ENCODE results near the gene DNAJC5.
A peak's percentile ranks its signal among the peaks of the same experiment; 100 is the strongest.
"Not testable (repeated sequence)": the region's sequence is repeated elsewhere in the genome, so short reads cannot be mapped to it uniquely, and the experiment has no call there.

Gene DNAJC5

DNA sequence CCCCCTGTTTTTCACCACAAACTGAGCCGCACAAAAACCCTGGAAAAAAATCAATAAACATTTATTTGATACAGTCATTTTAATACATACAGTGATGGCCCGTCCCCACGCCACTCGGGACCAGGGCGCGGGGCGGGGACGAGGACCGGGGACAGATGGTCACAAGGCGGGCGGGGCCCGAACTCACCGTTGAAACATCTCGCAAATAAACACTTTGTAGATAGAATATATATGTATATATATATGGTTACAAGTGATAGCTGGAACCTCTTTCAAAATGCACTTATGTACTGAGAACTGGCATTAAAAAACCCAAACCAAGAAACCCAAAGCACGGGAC lies 61.7 kb downstream of the DNAJC5 start:
- WGBS, 2 experiments, result 0 to 5% methylated on average over 10 to 15 of the region's 15 CpGs
- Histone ChIP-seq H3K4me3 (ENCODE audit: insufficient read depth, low read depth, low read length) (peak overlapping the region; percentile 46), H3K4me1 (ENCODE audit: control insufficient read depth, insufficient read depth, low read length) (peaks cover 27% of the 10 kb centered on the region), H3K27ac (ENCODE audit: insufficient read depth, low read depth, low read length, poor library complexity, severe bottlenecking) (no peak overlapping the region), H3K36me3 (ENCODE audit: control insufficient read depth, insufficient read depth, low read length) (peaks cover 6% of the 10 kb centered on the region), H3K9me3 (ENCODE audit: control insufficient read depth, low read length) (no peaks in the 10 kb centered on the region), H3K27me3 (ENCODE audit: control insufficient read depth, insufficient read depth, low read length, poor library complexity, severe bottlenecking) (no peaks in the 10 kb centered on the region)

DNA sequence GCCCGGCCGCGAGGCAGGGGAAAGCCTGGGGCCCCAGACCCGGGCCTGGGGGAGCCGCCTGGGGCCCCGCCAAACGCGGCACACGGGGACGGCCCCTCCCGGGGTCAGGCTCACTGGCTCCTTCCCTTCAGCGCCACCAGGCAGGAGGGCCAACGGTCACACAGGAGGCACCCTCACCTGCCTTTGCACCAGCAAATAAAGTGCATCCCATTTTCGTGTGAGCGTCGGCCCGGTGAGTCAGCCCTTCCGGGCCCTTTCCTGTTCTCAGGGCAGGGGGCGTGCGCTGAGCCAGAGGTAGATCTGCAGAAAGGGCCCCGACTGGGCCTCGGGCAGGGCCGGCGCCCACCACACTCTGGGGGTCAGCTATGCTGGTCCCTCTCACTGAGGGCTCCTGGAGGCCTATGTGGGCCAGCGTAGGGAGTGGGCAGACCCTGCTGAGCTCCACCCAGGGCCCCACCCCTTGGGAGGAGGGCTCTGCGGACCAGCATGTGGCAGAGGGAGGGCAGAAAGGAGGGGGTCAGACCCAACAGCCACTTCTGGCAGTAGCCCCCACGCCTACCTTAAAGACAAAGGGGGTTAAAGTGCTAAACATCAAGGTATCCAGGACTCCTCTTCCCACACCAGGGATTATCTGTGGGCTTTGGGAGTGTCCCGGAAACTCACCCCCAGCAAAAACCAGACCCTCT lies 62.2 kb downstream of the DNAJC5 start:
- no peaks in the 10 kb centered on the region for H3K9me3 ChIP-seq (ENCODE audit: control insufficient read depth, low read length)
- H3K36me3 ChIP-seq (ENCODE audit: control insufficient read depth, insufficient read depth, low read length), result peaks cover 9% of the 10 kb centered on the region
- H3K27ac ChIP-seq (ENCODE audit: insufficient read depth, low read depth, low read length, poor library complexity, severe bottlenecking), result peak overlapping the region; percentile 66
- no peaks in the 10 kb centered on the region for H3K27me3 ChIP-seq (ENCODE audit: control insufficient read depth, insufficient read depth, low read length, poor library complexity, severe bottlenecking)
- H3K4me1 ChIP-seq (ENCODE audit: control insufficient read depth, insufficient read depth, low read length), result peaks cover 25% of the 10 kb centered on the region
- peak overlapping the region; percentile 46 for H3K4me3 ChIP-seq (ENCODE audit: insufficient read depth, low read depth, low read length)
- 4% methylated on average over 28 of the region's 28 CpGs for WGBS, 2 experiments

DNA sequence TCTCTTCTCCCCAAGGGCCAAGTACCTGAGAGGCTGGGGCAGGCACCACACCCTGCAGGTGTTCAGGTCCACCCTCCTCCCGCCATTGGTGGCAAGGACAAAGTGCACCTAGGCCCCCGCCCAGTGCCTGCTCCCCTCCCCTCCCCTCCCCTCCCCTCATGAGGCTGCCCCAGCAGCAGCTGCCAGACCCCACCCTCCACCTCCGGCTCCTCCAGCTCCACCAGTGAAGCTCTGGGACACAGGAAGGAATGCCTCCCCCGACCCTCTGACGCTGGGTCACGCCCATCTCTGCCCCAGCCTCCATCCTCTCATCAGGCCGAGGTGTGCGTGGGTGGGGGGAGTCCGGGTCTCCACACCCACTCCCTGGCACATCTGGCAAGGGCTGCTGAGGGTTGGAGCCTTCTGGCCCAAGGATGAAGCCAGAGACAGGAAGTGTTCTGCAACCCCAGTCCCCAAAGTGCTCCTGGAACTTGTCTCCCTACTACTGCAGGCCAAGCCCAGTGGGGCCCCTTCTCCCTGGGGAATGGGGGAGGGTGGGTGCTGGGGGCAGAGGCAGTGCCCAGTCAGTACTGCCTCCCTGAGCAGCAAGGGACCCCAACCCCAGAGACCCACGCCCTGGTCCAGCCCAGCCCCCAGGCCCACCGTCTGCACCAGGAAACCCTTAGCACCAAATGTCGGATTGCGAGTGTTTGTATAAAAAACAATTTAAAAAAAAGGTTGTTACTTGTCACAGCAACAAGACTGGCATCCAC lies 62.9 kb downstream of the DNAJC5 start:
- 49 to 54% methylated on average over 13 of the region's 13 CpGs for WGBS, 2 experiments
- H3K36me3 ChIP-seq (ENCODE audit: control insufficient read depth, insufficient read depth, low read length), result peaks cover 11% of the 10 kb centered on the region
- H3K27me3 ChIP-seq (ENCODE audit: control insufficient read depth, insufficient read depth, low read length, poor library complexity, severe bottlenecking), result no peaks in the 10 kb centered on the region
- no peak overlapping the region for H3K4me3 ChIP-seq (ENCODE audit: insufficient read depth, low read depth, low read length)
- no peaks in the 10 kb centered on the region for H3K9me3 ChIP-seq (ENCODE audit: control insufficient read depth, low read length)
- no peak overlapping the region for H3K27ac ChIP-seq (ENCODE audit: insufficient read depth, low read depth, low read length, poor library complexity, severe bottlenecking)
- H3K4me1 ChIP-seq (ENCODE audit: control insufficient read depth, insufficient read depth, low read length), result peaks cover 25% of the 10 kb centered on the region

GRCh38 chr20:63958471-63958870 lies 63.5 kb downstream of the DNAJC5 start:
- whole genome bisulfite sequencing, 2 experiments, result 63 to 73% methylated on average over 4 of the region's 4 CpGs
- no peaks in the 10 kb centered on the region for H3K27me3 ChIP-seq (ENCODE audit: control insufficient read depth, insufficient read depth, low read length, poor library complexity, severe bottlenecking)
- peaks cover 15% of the 10 kb centered on the region for H3K36me3 ChIP-seq (ENCODE audit: control insufficient read depth, insufficient read depth, low read length)
- H3K4me1 ChIP-seq (ENCODE audit: control insufficient read depth, insufficient read depth, low read length), result peaks cover 25% of the 10 kb centered on the region
- H3K27ac ChIP-seq (ENCODE audit: insufficient read depth, low read depth, low read length, poor library complexity, severe bottlenecking), result no peak overlapping the region
- no peak overlapping the region for H3K4me3 ChIP-seq (ENCODE audit: insufficient read depth, low read depth, low read length)
- no peaks in the 10 kb centered on the region for H3K9me3 ChIP-seq (ENCODE audit: control insufficient read depth, low read length)

- H3K36me3 ChIP-seq (ENCODE audit: control insufficient read depth, insufficient read depth, low read length), result peaks cover 22% of the 10 kb centered on the region
- 63 to 72% methylated on average over 10 of the region's 10 CpGs for WGBS, 2 experiments
- no peaks in the 10 kb centered on the region for H3K27me3 ChIP-seq (ENCODE audit: control insufficient read depth, insufficient read depth, low read length, poor library complexity, severe bottlenecking)
- no peak overlapping the region for H3K4me3 ChIP-seq (ENCODE audit: insufficient read depth, low read depth, low read length)
- H3K4me1 ChIP-seq (ENCODE audit: control insufficient read depth, insufficient read depth, low read length), result peaks cover 25% of the 10 kb centered on the region
- no peak overlapping the region for H3K27ac ChIP-seq (ENCODE audit: insufficient read depth, low read depth, low read length, poor library complexity, severe bottlenecking)
- H3K9me3 ChIP-seq (ENCODE audit: control insufficient read depth, low read length), result no peaks in the 10 kb centered on the region
Observed at GRCh38 chr20:63958964-63959698, 64.2 kb downstream of the DNAJC5 start.

DNA sequence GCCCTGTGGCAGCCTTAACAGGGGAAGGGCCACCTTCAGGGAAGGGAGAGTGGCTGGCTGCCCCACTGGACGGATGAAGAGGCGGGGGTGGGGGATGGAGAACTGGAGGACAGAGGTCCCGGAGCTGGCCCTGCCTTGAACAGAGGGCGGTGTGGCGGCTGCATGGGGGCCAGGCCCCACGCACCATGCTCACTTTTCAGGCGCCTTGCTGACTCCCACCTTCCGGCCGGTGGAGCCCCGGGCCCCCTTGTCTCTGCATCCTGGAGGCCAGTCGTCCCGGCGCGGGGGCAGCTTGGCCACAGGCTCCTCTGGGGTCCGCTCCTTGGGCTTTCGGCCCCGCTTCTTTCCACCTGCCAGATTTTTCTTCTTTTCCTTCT lies 64.8 kb downstream of the DNAJC5 start:
- H3K36me3 ChIP-seq (ENCODE audit: control insufficient read depth, insufficient read depth, low read length), result peaks cover 27% of the 10 kb centered on the region
- H3K27me3 ChIP-seq (ENCODE audit: control insufficient read depth, insufficient read depth, low read length, poor library complexity, severe bottlenecking), result no peaks in the 10 kb centered on the region
- no peaks in the 10 kb centered on the region for H3K9me3 ChIP-seq (ENCODE audit: control insufficient read depth, low read length)
- H3K4me1 ChIP-seq (ENCODE audit: control insufficient read depth, insufficient read depth, low read length), result peaks cover 25% of the 10 kb centered on the region
- H3K4me3 ChIP-seq (ENCODE audit: insufficient read depth, low read depth, low read length), result no peak overlapping the region
- no peak overlapping the region for H3K27ac ChIP-seq (ENCODE audit: insufficient read depth, low read depth, low read length, poor library complexity, severe bottlenecking)
- 87 to 91% methylated on average over 17 of the region's 17 CpGs for WGBS, 2 experiments

DNA sequence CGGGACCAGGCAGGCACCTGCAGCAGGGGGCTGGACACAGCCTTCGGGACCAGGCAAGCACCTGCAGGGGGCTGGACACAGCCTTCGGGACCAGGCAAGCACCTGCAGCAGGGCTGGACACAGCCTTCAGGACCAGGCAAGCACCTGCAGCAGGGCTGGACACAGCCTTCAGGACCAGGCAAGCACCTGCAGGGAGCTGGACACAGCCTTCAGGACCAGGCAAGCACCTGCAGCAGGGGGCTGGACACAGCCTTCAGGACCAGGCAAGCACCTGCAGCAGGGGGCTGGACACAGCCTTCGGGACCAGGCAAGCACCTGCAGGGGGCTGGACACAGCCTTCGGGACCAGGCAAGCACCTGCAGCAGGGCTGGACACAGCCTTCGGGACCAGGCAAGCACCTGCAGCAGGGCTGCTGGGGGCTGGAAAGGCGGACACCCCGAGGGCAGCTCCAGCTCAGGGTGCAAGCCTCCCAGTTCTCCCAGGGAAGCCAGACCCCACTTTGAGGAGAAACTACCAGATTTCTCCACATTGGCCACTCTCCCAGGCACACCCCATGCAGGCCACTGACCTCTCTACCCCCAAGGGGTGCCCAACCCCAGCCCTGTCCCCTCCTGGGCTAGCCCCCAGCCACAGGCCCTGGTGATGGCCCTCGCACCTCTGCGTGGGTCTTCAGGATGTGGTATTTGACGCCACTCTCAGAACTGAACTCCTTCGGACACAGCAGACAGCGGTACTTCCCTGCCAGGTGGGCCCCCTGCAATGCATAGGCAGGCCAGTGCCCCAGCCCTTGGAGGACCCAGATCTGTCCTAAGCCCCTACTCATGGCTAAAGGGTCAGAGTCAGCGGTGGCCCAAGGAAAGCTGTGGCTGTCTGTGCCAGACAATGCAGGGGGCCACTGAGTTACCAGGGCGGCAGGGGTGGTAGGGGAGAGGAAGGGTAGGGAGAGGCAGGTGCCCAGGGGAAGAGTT lies 66.0 kb downstream of the DNAJC5 start:
- not testable (repeated sequence) for H3K4me3 ChIP-seq (ENCODE audit: insufficient read depth, low read depth, low read length); H3K9me3 ChIP-seq (ENCODE audit: control insufficient read depth, low read length); H3K27me3 ChIP-seq (ENCODE audit: control insufficient read depth, insufficient read depth, low read length, poor library complexity, severe bottlenecking); H3K27ac ChIP-seq (ENCODE audit: insufficient read depth, low read depth, low read length, poor library complexity, severe bottlenecking)
- H3K36me3 ChIP-seq (ENCODE audit: control insufficient read depth, insufficient read depth, low read length), result peaks cover 27% of the 10 kb centered on the region
- peaks cover 25% of the 10 kb centered on the region for H3K4me1 ChIP-seq (ENCODE audit: control insufficient read depth, insufficient read depth, low read length)
- 94 to 95% methylated on average over 15 of the region's 15 CpGs for WGBS, 2 experiments

- no peak overlapping the region for H3K4me3 ChIP-seq (ENCODE audit: insufficient read depth, low read depth, low read length)
- H3K9me3 ChIP-seq (ENCODE audit: control insufficient read depth, low read length), result no peaks in the 10 kb centered on the region
- no peak overlapping the region for H3K27ac ChIP-seq (ENCODE audit: insufficient read depth, low read depth, low read length, poor library complexity, severe bottlenecking)
- WGBS, 2 experiments, result 95 to 96% methylated on average over 26 of the region's 26 CpGs
- peaks cover 25% of the 10 kb centered on the region for H3K4me1 ChIP-seq (ENCODE audit: control insufficient read depth, insufficient read depth, low read length)
- peaks cover 36% of the 10 kb centered on the region for H3K36me3 ChIP-seq (ENCODE audit: control insufficient read depth, insufficient read depth, low read length)
- no peaks in the 10 kb centered on the region for H3K27me3 ChIP-seq (ENCODE audit: control insufficient read depth, insufficient read depth, low read length, poor library complexity, severe bottlenecking)
Observed at GRCh38 chr20:63961664-63962425, 66.9 kb downstream of the DNAJC5 start.

All from ectodermal cell (in vitro differentiated cells).